Limb (tissue), 2 donors: ENCODE data around the gene ILDR2.

Source experiments
- DNase-seq, 2 donors: peaks; one replicate each; pipeline ENCODE4 v3.0.0-alpha.2; 2016; ENCODE audit errors: extremely low spot score in 2 of 2

Gene ILDR2, protein sequence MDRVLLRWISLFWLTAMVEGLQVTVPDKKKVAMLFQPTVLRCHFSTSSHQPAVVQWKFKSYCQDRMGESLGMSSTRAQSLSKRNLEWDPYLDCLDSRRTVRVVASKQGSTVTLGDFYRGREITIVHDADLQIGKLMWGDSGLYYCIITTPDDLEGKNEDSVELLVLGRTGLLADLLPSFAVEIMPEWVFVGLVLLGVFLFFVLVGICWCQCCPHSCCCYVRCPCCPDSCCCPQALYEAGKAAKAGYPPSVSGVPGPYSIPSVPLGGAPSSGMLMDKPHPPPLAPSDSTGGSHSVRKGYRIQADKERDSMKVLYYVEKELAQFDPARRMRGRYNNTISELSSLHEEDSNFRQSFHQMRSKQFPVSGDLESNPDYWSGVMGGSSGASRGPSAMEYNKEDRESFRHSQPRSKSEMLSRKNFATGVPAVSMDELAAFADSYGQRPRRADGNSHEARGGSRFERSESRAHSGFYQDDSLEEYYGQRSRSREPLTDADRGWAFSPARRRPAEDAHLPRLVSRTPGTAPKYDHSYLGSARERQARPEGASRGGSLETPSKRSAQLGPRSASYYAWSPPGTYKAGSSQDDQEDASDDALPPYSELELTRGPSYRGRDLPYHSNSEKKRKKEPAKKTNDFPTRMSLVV

DNA sequence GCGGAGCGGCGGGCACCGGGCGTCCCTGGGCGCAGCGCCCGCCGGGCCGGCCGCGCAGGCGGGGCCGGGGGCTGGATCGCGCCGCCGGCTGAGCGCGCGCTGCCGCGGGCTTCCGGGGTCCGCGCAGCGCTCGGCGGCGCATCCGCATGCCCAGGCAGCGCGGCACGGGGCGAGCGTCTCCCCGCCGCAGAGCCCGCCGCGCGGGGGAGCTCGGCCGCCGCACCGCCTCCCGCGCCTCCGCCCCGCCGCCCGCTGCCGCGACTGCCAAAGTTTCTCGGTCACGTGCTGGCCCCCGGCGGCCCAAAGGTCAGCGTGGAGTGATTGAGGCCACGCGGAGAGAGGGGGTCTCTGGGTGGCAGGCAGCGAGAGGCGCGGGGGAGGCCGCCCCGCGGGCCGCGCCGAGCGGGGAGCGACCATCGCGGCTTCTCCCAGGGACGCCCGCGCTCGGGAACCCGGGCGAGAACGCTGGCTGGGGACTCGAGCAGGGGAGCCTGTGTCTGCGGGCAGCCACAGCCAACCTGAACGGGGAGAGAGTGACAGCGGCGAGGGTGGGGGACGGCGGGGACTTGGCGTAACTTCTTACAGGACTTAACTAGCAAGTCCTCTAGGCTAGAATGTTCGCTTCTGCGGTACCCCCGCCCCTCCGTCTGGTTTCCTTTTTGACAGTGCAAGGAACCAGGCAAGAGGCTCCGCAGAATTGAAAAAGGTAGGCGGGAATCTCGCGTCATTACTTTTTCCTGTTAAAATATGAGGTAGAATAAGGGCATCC, at the start of gene ILDR2:
Gene ILDR2, minus strand, starts transcription at position 180 of the 769 bp plus-strand sequence. CDS start 272 bp downstream, outside the sequence.
- DNase-seq: peak; percentile 11 to 71

DNA sequence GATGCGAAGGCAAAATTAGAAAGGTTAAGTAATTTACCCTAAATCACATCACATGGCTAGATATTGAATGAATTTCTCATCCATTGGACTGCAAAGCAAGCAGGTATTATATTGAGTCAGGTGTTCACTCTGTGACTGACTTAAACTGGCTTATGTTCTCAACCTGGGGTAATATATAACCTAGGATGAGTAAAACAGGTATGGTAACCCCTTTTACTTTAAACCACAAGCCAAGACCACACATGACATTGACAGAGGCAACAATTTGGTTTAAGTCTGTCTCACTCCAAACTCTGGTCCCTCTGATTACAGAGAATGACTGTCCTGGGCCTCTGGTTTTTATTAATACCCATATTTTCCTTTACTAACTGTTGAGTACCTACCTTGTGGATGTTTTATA, 47.0 kb upstream of the ILDR2 start:
- DNase-seq: no peak

DNA sequence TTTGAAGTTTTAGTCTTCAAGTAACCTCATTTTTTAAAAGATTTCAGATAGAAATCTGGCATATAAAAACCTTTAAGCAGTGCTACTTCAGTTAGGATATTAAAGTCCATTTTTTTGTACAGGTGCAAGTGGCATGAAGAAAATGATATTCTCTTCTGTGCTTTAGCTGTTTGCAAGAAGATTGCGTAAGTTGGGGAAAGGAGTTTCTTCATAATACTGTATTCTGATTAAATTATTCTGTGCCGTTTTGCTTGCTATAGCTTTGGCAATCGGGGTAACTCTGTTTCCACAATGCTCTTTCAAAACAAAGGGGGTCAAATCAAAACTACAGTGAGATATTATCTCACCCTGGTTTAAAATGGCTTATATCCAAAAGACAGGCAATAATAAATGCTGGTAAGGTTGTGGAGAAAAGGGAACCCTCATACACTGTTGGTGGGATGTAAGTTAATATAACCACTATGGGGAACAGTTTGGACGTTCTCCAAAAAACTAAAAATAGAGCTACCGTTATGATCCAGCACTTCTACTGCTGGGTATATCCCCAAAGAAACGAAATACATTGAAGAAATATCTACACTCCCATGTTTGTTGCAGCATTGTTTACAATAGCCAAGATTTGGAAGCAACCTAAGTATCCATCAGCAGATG, 40.9 kb upstream of the ILDR2 start:
- DNase-seq: no peak

DNA sequence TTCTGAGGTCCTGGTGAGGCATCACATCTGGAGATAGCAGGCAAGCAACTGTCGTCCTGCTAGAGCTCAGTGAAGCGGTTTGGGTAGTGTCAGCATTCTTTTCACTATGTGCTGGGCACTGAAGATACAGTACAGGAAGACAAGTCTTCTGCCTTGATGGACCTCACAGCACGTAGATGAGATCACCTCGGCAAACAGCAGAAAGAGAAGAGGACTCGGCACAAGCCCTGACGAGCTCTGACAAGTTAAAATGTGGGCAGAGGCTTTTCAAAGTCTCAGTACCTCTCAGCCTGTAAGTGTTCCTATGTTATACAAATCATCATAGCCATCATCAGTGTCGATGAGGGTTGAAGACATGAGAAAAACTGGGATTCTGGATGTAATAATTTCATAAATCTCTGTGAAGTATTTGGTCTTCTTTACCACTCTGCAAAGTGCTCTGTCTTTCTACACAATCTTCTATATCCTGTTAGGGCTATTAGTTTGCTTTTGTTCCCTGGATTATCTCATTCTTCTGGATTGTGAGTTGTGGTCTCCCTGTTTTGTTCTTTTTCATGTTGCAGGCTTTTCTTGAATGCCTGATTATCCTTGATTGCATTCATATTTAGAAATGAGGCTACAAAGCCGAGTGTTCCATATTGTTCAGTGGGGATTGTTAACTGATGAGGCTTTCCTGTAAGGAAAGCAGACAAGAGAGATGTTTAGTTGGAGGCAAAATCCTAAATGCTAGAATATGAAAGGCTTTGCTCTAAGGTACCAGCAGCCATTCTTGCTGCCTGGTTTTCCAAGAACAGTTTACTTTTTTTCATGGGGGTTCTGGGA, 38.0 kb upstream of the ILDR2 start:
- no peak for DNase-seq

DNA sequence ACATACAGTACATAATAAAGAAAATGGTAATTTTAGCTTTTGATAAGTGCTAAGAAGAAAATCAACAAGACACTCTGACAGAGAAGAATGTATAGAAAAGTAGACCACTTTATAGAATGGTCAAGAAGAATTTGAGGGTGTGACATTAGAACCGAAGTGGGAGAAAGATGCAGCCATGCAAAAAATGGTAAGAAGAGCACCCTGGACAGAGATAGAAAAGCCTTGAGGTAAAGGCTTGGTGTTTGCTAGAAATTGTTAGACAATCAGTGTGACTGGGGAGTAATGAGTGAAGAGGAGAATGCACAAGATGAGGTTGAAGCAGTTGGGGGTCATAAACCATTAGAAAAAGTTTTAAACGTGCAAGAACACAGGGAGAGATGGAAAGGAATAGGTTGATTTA, 37.2 kb upstream of the ILDR2 start:
- no peak for DNase-seq

DNA sequence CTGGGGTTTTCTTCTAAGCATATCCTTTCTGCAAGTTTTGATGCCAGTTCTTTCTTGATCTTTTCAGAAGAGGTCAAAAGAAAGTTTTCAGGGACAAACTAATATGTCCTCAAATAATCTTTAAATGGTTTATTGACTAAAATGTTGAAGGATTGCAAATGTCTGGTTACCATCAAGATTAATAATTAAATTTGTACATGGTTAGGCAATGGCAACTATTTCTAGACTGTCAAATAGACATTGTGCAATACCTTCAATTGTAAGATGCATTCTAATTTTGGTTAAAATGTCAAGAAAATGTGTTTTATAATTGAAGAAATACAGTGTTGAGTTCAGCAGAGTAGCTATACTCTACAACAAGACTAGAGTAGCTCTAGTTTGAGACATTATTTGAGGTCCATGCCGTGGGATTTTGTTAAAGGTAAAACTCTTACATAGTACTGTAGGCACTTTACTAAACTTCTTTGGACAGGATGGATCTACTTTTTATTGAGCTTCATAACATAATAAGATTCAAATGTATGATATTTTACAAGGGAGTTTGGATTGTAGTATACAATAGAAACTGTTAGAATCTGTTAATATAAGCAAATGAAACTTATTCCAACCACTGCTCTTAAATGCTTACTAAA, 36.3 kb upstream of the ILDR2 start:
- DNase-seq: no peak

DNA sequence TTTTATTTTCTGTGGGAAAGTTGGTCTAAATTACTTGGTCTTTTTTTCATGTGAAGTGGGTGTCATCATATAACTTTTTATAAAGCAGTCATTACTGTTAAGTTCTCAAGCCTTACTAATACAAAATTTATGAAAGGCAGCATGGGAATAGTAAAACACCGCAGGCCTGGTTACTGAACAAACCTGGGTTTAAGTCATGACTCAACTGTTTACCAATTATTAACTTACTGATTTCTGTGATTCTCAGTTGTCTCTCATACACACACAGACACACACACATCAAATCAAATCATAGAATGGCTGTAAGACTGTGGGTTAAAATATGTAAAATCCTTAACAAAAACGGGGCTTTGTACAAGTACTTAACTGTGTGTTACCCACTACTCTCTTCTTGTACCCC, 28.4 kb upstream of the ILDR2 start:
- no peak for DNase-seq

DNA sequence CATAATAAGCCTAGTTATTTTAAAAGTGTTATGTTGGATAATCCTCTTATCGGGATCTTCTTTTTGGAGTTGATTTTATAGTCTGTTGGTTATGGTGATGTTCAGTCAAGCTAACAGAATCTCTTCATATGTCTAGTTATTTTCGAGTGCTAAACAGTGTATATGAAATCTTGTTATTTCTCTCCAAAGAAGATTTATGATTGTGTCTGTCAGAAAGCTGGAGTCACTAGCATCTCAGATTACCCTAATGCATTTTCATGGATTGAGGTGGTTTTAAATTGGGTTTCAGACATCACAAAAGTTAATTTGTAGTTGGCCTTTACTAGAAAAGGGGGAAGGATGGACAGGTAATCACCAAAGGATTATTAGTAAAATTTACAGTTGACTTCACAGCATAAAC, 27.0 kb upstream of the ILDR2 start:
- DNase-seq: no peak

DNA sequence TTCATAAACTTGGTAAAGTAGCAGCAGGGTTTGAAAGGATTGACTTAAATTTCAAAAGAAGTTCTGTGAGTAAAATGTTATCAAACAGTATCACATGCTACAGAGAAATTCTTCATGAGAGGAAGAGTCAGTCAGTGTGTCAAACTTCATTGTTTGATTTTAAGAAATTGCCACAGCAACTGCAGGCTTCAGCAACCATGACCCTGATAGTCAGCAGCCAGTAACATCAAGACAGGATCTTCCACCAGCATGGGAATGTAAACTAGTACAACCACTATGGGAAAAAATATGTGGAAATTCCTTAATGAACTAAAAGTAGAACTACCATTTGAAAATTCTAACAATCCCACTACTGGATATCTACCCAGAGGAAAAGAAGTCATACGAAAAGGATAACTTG, 25.2 kb upstream of the ILDR2 start:
- no peak for DNase-seq

DNA sequence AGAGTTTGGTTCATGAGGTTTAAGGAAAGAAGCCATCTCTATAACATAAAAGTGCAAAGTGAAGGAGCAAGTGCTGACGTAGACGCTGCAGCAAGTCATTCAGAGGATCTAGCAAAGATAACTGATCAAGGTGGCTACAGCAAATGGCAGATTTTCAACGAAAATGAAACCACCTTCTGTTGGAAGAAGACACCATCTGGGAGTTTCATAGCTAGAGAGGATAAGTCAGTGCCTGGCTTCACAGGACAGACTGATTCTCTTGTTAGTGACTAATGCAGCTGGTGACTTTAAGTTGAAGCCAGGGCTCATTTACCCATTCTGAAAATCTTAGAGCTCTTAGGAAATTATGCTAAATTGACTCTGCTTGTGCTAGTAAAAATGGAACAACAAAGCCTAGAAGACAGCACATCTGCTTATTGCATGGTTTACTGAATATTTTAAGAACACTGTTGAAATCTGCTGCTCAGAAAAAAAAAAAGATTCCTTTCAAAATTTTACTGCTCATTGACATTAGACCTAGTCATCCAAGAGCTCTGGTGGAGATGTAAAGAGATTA, 24.2 kb upstream of the ILDR2 start:
- no peak for DNase-seq

DNA sequence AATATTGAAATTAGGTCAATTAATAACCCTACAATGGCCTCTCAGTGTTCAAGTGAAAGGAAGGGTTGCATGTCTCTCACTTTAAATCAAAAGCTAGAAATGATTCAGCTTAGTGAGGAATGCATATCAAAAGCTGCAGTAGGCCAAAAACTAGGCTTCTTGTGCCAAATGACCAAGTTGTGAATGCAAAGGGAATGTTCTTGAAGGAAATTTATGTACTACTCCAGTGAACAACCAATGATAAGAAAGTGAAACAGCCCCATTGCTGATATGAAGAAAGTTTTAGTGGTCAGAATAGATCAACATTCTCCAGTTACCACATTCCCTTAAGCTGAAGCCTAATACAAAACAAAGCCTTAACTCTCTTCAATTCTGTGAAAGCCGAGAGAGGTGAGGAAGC, 23.7 kb upstream of the ILDR2 start:
- DNase-seq: no peak

DNA sequence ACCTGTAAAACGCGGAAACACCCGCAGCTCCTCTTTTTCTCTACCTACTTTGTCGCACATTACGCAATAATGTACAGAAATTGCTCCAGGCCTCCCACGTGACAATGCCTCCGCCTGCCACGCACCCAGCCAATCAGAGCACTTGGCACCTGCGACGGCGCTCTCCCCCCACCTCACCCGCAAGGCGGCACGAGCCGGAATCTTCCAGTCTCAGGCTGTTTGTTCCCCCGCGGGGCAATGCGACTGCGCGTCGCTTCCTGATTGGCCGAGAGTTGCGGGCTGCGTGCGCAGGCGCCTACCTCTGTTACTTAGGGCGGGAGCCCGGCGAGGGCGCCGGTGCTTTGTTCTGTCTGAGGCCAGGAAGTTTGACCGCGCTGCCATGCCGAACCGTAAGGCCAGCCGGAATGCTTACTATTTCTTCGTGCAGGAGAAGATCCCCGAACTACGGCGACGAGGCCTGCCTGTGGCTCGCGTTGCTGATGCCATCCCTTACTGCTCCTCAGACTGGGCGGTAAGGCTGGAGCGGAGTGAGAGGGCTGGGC, 13.7 kb upstream of the ILDR2 start, which contains the start of gene MAEL:
Gene MAEL, plus strand, starts transcription at position 307 of the 542 bp plus-strand sequence. Its CDS starts 73 bp downstream, at position 380.
- DNase-seq: no peak

DNA sequence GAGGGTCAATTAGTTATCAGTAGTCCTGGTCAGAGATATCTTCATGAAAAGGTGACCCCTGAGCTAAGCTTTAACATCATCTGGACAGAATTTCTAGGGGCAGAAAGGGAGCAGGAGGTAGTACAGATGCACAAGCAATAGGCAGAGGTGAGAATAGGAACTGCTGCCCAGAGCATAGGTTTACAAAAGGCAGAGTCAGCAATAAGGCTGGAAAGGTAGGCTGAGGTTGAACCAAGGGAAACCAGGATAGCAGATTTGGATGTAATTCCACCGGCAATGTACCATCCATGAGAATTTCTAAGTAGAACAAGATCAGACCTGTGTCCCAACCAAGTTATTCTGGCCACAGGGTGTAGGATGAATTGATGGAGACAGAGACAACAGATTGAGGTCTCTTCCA, 6.2 kb upstream of the ILDR2 start:
- DNase-seq: no peak

DNA sequence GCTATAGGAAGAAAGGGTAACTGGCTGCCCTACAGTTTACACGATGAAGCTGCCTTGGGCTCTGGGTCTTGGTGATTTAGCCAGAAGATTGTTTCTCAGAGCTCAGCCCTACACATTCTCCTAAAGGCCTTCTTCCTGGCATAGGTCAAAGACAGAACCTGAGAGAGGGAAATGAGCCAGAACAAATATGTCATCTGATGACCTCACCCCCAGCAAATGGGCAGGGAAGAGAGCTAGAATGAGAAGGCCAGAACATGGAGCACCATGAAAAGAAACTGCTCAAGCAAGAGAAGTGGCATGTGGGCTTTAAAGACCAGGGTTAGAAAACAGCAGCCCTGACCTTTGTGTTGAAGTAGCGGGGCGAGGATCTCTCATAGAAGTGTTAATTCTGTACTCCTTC, 5.5 kb upstream of the ILDR2 start:
- no peak for DNase-seq

DNA sequence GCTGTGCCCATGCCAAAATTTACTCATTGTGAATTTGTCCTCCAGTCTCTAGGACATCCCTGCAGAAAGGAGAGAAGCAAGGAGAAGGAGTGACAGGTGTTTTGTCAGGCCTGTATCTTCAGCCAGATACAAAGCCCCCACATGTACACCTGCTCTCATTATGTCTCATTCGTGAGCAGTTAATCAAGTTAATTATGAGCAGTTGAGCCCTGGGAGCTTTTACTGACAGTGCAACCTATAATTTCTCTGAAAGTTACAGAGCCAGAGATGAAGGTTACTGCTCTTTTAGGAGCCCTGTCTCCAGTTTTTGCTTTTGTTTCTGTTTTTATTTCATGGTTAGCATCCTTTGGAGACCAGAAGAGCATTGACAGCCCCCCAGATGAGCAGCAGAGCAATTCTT, 5.0 kb upstream of the ILDR2 start:
- DNase-seq: no peak

DNA sequence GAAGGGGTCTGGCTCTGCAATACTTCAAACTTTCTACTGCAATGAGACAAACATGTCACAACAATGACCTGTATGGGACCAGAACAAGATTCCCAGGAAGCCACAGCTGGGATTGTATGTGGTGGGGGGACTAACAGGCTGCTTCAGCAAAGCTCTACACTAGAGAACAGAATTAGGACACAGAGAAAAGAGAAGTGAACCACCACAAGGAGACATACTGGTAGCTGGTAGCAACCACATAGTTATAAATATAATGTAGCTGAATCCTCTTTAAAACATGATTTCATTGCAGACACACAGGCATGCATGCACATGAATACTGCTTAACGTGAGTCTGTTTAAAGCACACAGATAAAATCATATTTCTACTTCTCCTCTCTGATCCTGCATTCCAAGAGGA, 3.5 kb upstream of the ILDR2 start:
- no peak for DNase-seq

DNA sequence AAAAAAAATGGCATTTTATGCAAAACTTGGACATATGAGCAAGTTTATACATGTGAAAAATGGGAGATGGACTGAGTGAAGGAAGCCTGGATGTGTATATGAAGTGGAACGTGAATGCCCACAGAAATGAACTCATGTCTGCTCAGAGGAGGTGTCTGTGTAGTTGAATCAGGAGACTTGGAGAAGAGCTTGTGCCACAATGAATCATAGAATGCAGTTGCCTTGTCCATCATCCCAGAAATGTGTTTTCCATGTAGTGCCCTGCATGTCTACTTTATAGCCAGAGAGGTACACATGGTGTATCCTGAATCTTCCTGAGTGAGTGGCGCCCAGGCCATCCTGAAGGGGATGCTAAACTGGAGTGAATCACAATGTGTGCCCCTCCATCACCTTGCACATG, 2.6 kb upstream of the ILDR2 start:
- DNase-seq: no peak

DNA sequence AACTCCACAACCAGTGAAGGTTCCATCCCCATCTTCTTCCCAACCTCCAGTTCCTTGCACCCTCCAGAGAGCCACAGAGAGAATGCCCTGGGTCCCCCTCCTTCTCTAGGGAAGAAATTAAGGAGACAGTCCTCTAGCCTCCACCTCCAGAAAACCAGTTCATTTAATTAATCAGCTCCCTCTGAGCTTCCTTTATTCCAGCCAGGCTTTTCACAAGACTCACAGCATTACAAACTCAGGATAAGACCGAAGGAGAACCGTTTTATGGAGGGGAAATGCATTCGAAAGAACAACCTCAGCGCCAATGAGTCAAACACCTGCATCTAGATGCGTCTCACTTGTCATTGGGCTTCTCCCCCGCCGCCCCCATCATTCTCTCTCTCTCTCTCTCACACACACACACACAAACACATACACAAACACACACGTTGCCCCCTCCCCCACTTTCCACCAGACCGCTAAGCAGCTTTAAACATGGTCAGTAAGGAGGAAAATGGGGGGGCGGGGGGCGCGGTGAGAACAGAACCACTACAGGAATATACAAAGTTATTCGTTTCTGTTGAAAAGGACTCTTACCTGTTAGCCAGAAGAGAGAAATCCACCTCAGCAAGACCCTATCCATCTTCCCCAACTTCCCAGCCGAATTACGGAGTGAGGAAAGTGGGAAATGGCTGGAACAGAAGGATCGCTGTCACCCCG, 544 bp downstream of the ILDR2 start:
- peak in 1 of 2 donors; percentile 39 for DNase-seq

DNA sequence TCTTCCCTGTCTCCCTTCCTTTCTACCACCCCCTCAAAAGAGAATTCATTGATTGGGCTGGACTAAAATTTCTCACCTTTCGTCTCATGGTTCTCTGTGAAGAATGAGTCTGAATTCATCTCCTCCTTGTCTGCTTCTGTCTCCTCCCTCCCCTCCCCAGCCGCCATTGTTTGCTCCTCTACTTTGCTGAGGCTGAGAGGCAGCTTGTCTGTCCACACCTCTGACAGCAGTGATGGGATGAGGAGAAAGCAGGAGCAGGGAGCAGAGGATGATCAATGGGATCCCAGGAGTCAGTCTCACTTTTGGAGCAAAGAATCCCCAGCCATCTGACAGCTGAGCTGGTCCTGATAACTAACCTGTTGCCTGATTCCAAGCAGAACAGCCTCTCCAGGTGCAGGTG, 2.5 kb downstream of the ILDR2 start:
- DNase-seq: no peak
